ENCODE measurements around the gene KIAA0930. TPM values are rescaled to one million over a fixed set of nuclear protein-coding genes. Genes with fewer than 3 reads are reported as not detected.
A peak's percentile ranks its signal among the peaks of the same experiment; 100 is the strongest.

The KIAA0930 gene
- polyA plus RNA-seq, 1 of the 3 experiments (the other 2 are of a cell fraction), result 80.8 TPM

DNA sequence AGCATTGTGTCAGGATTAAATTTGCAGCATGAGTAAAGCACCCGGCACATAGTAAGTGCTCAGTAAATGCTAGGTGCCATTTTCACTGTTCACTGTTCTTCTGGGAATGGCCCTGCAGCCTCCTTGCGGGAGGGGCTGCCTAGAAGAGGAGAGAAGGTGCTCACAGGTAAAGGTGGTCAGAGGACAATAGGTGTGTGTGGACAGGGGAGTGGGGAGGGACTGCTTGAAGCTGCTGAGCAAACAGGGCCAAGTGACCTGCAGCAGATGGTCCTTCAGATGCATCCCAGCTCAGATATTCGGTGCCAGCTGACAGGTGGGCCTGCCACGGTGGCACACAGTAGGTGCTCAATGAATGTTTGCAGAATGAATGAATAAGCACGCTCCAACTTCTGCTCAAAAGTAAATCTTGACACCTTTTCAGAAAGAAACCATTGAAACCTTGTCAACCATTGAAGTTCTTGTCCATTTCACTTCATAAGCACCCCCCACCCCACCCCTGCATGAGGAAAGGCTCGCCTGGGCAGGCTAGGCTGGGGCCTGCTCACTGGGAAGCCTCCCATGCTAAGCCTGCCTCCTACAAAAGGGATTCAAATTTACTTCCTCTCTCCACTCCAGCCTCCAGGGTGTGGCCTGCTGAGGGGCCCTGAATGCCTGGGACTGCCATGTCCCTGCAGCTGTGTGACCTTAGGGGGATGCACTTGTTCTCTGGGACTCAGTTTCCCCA, 1.6 kb downstream of the KIAA0930 start:
- H3K27me3 ChIP-seq (ENCODE audit: insufficient read depth), result no peaks in the 10 kb centered on the region
- H3K27ac ChIP-seq (ENCODE audit: low read depth in 2 of 2, low read length in 1 of 2), result no peak overlapping the region
- H3K9me2 ChIP-seq, result no peaks in the 10 kb centered on the region
- H3K4me3 ChIP-seq (ENCODE audit: low read depth in 2 of 2, low read length in 1 of 2), result peak overlapping the region in 1 of 2 experiments; percentile 77; a peak in 2 of 4 replicates
- POLR2A ChIA-PET, result no interaction called here
- peaks cover 32% of the 10 kb centered on the region for H3K79me2 ChIP-seq (ENCODE audit: insufficient read depth)
- peaks cover 3% of the 10 kb centered on the region for H3F3A ChIP-seq (replicated peaks; ENCODE audit: insufficient read depth)
- peaks cover 36% of the 10 kb centered on the region for H4K20me1 ChIP-seq (ENCODE audit: insufficient read depth)
- 65% methylated on average over 5 of the region's 6 CpGs for WGBS (ENCODE audit: low lambda C conversion rate)
- DNase-seq, result peak; percentile 27
- peak overlapping the region; percentile 97 for H3K4me2 ChIP-seq
- peaks cover 0 to 5% of the 10 kb centered on the region in 2 experiments for H3K36me3 ChIP-seq (replicated peaks in 1 of 2; ENCODE audit: control insufficient read depth in 1 of 2, insufficient read depth in 2 of 2, low read length in 1 of 2)
- H2AFZ ChIP-seq (ENCODE audit: low read depth), result no peak overlapping the region
- H3K9me3 ChIP-seq, result no peaks in the 10 kb centered on the region
- CTCF ChIA-PET, result no interaction called here
- TF ChIP-seq JUND (IDR thresholded peaks at IDR 0.05), result no peak
- no peak for TF ChIP-seq RAD21 (IDR thresholded peaks at IDR 0.05; ENCODE audit: low read length)
- TF ChIP-seq GATA2 (CRISPR knock-in tag; IDR thresholded peaks at IDR 0.05), result no peak
- no peak for TF ChIP-seq FOXJ3 (CRISPR knock-in tag; IDR thresholded peaks at IDR 0.05)
- no peak for TF ChIP-seq TCF12 (IDR thresholded peaks at IDR 0.05)
- no peak for TF ChIP-seq TEAD4 (IDR thresholded peaks at IDR 0.05; ENCODE audit: borderline replicate concordance, insufficient read depth)
- TF ChIP-seq, protein P1, sequence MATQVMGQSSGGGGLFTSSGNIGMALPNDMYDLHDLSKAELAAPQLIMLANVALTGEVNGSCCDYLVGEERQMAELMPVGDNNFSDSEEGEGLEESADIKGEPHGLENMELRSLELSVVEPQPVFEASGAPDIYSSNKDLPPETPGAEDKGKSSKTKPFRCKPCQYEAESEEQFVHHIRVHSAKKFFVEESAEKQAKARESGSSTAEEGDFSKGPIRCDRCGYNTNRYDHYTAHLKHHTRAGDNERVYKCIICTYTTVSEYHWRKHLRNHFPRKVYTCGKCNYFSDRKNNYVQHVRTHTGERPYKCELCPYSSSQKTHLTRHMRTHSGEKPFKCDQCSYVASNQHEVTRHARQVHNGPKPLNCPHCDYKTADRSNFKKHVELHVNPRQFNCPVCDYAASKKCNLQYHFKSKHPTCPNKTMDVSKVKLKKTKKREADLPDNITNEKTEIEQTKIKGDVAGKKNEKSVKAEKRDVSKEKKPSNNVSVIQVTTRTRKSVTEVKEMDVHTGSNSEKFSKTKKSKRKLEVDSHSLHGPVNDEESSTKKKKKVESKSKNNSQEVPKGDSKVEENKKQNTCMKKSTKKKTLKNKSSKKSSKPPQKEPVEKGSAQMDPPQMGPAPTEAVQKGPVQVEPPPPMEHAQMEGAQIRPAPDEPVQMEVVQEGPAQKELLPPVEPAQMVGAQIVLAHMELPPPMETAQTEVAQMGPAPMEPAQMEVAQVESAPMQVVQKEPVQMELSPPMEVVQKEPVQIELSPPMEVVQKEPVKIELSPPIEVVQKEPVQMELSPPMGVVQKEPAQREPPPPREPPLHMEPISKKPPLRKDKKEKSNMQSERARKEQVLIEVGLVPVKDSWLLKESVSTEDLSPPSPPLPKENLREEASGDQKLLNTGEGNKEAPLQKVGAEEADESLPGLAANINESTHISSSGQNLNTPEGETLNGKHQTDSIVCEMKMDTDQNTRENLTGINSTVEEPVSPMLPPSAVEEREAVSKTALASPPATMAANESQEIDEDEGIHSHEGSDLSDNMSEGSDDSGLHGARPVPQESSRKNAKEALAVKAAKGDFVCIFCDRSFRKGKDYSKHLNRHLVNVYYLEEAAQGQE (IDR thresholded peaks at IDR 0.05; ENCODE audit: low read depth, low read length), result no peak
- TF ChIP-seq FOSL2 (IDR thresholded peaks at IDR 0.05; ENCODE audit: borderline replicate concordance, low read depth), result no peak
- H3K4me1 ChIP-seq (ENCODE audit: control insufficient read depth in 1 of 2, insufficient read depth in 2 of 2, low read depth in 1 of 2, low read length in 1 of 2), result peaks cover 6 to 17% of the 10 kb centered on the region in 2 experiments; a peak in 2 of 4 replicates
- H3K9ac ChIP-seq, result no peak overlapping the region; the same call in 1 of the 2 replicates

DNA sequence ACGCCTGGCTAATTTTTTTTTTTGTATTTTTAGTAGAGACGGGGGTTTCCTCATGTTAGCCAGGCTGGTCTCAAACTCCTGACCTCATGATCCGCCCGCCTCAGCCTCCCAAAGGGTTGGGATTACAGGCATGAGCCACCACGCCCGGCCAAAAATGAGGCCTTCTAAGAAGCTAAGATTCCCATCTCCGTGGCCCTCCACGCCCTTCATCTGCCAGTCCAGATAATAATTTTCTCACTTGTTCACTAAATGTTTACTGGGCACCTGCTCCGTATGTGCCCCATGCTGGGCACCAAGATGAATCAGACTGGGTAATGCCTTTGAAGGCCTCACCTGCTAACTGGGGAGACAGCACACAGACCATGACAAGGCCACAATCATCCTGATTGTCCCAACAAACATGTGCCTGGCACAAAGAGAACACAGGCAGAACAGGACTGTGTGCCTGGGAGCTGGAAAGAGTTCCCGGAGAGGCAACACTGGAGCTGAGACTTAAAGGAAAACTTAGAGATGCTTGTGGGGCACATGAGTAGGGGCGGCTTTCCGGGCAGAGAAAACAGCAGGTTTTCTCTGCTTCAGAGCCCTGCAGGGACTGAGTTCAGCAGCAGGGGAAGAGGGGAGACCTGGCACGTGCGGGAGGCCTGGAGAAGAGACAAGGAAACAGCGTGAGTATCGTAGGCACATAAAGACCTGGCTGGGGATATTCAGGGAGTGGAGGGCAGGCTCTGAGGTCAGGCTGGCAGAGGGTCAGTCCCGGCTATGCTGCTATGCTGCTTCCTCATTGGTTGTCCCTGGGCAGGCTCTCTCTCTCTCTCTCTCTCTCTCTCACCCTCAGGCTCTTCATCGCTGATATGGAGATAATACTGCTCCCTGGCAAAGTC, 2.4 kb downstream of the KIAA0930 start:
- Histone ChIP-seq H3K9ac (no peak overlapping the region), H3K9me3 (no peaks in the 10 kb centered on the region), H2AFZ (ENCODE audit: low read depth) (no peak overlapping the region), H4K20me1 (ENCODE audit: insufficient read depth) (peaks cover 36% of the 10 kb centered on the region), H3K79me2 (ENCODE audit: insufficient read depth) (peaks cover 32% of the 10 kb centered on the region), H3K4me3 (ENCODE audit: low read depth in 2 of 2, low read length in 1 of 2) (no peak overlapping the region), H3K36me3 (replicated peaks in 1 of 2; ENCODE audit: control insufficient read depth in 1 of 2, insufficient read depth in 2 of 2, low read length in 1 of 2) (peaks cover 0 to 5% of the 10 kb centered on the region in 2 experiments), H3K4me2 (no peak overlapping the region), H3K4me1 (ENCODE audit: control insufficient read depth in 1 of 2, insufficient read depth in 2 of 2, low read depth in 1 of 2, low read length in 1 of 2) (peaks cover 6 to 17% of the 10 kb centered on the region in 2 experiments; a peak in 2 of 4 replicates), H3K27ac (ENCODE audit: low read depth in 2 of 2, low read length in 1 of 2) (no peak overlapping the region), H3F3A (replicated peaks; ENCODE audit: insufficient read depth) (peaks cover 3% of the 10 kb centered on the region), H3K27me3 (ENCODE audit: insufficient read depth) (no peaks in the 10 kb centered on the region), H3K9me2 (no peaks in the 10 kb centered on the region)
- TF ChIP-seq JUND (IDR thresholded peaks at IDR 0.05), result no peak
- TF ChIP-seq EZH2phosphoT487 (IDR thresholded peaks at IDR 0.05; ENCODE audit: borderline replicate concordance, low read depth), result no peak
- POLR2A ChIA-PET, result no interaction called here
- CTCF ChIA-PET, result interaction anchor here (0.9 to 1.8 kb wide), 3 partner anchors 8 to 157 kb away, joined by 3 to 5 read pairs (median 4); no protein-coding TSS in a partner anchor
- WGBS (ENCODE audit: low lambda C conversion rate), result 94% methylated on average over 18 of the region's 18 CpGs
- peak; percentile 52 for DNase-seq
